ENCODE results near the gene ASXL2. TPM values are rescaled to one million over a fixed set of nuclear protein-coding genes. Genes with fewer than 3 reads are reported as not detected.

ASXL2 gene
- total RNA-seq, 2 donors from 2014 or later = 6.6 to 8.3 TPM

GRCh38 chr2:25736899-25737515 lies 141.3 kb downstream of the ASXL2 start:
- intact Hi-C loops (cut with DNase I) = no loop called here
- DNase-seq = peak in 1 of 4 donors; percentile 39
- Histone ChIP-seq H3K4me1 (peaks cover 49% of the 10 kb centered on the region), H3K27ac (peak overlapping the region in 3 of 4 donors; percentile 32 to 71 (median 48)), H3K27me3 (no peaks in the 10 kb centered on the region), H3K36me3 (replicated peaks in 1 of 2; ENCODE audit: insufficient read depth in 1 of 2, low read depth in 2 of 2) (no peaks in the 10 kb centered on the region), H3K4me3 (no peak overlapping the region), H3K9me3 (no peaks in the 10 kb centered on the region)
- TF ChIP-seq POLR2A (IDR thresholded peaks at IDR 0.05) (no peak), CTCF (IDR thresholded peaks at IDR 0.05) (no peak)
- 31 to 46% methylated on average over 6 of the region's 6 CpGs for WGBS, 2 donors
- ATAC-seq = peak; percentile 72

GRCh38 chr2:25735835-25736234 lies 142.5 kb downstream of the ASXL2 start:
- peak overlapping the region in 2 of 4 donors; percentile 2 to 71 for H3K27ac ChIP-seq
- H3K27me3 ChIP-seq = no peaks in the 10 kb centered on the region
- no peak for ATAC-seq
- no peaks in the 10 kb centered on the region for H3K9me3 ChIP-seq
- H3K36me3 ChIP-seq (replicated peaks in 1 of 2; ENCODE audit: insufficient read depth in 1 of 2, low read depth in 2 of 2) = no peaks in the 10 kb centered on the region
- 42% methylated on average over 1 of the region's 1 CpG for WGBS, 2 donors
- DNase-seq = no peak
- no peak overlapping the region for H3K4me3 ChIP-seq
- intact Hi-C loops (cut with DNase I) = no loop called here
- peaks cover 41% of the 10 kb centered on the region for H3K4me1 ChIP-seq
- TF ChIP-seq CTCF (IDR thresholded peaks at IDR 0.05) (no peak), POLR2A (IDR thresholded peaks at IDR 0.05) (no peak)

GRCh38 chr2:25728559-25728958 lies 149.7 kb downstream of the ASXL2 start:
- intact Hi-C loops (cut with DNase I) = no loop called here
- WGBS, 2 donors = 95 to 97% methylated on average over 7 of the region's 7 CpGs
- no peaks in the 10 kb centered on the region for H3K27me3 ChIP-seq
- no peak for DNase-seq
- H3K4me3 ChIP-seq = no peak overlapping the region
- no peak for ATAC-seq
- H3K27ac ChIP-seq = no peak overlapping the region
- TF ChIP-seq CTCF (IDR thresholded peaks at IDR 0.05) = no peak
- H3K36me3 ChIP-seq (replicated peaks in 1 of 2; ENCODE audit: insufficient read depth in 1 of 2, low read depth in 2 of 2) = no peaks in the 10 kb centered on the region
- no peaks in the 10 kb centered on the region for H3K4me1 ChIP-seq
- H3K9me3 ChIP-seq = no peaks in the 10 kb centered on the region

- Histone ChIP-seq H3K9me3 (no peaks in the 10 kb centered on the region), H3K4me1 (peaks cover 1% of the 10 kb centered on the region), H3K27me3 (no peaks in the 10 kb centered on the region), H3K36me3 (replicated peaks in 1 of 2; ENCODE audit: insufficient read depth in 1 of 2, low read depth in 2 of 2) (no peaks in the 10 kb centered on the region), H3K27ac (no peak overlapping the region), H3K4me3 (no peak overlapping the region)
- intact Hi-C loops (cut with DNase I) = no loop called here
- no peak for ATAC-seq
- DNase-seq = no peak
- TF ChIP-seq CTCF (IDR thresholded peaks at IDR 0.05) (no peak), POLR2A (IDR thresholded peaks at IDR 0.05) (no peak)
- 69 to 72% methylated on average over 3 of the region's 3 CpGs for WGBS, 2 donors
Observed at GRCh38 chr2:25726522-25726921, 151.8 kb downstream of the ASXL2 start.

GRCh38 chr2:25725877-25726276 lies 152.4 kb downstream of the ASXL2 start:
- 94 to 98% methylated on average over 3 of the region's 3 CpGs for WGBS, 2 donors
- no peaks in the 10 kb centered on the region for H3K36me3 ChIP-seq (replicated peaks in 1 of 2; ENCODE audit: insufficient read depth in 1 of 2, low read depth in 2 of 2)
- ATAC-seq (no peak), DNase-seq (no peak)
- no peak overlapping the region for H3K4me3 ChIP-seq
- peaks cover 7% of the 10 kb centered on the region for H3K4me1 ChIP-seq
- H3K27ac ChIP-seq = no peak overlapping the region
- no peak for TF ChIP-seq CTCF (IDR thresholded peaks at IDR 0.05)
- TF ChIP-seq POLR2A (IDR thresholded peaks at IDR 0.05) = no peak
- intact Hi-C loops (cut with DNase I) = no loop called here
- H3K27me3 ChIP-seq = no peaks in the 10 kb centered on the region
- no peaks in the 10 kb centered on the region for H3K9me3 ChIP-seq

All from body of pancreas (tissue), 4 donors.